HL-60 (cell line): Measurements from ENCODE around the gene CDH22.

Experiments used
- GABPA ChIP-seq: IDR thresholded peaks from 2 replicates; pipeline ENCODE4 v1.6.1; 2012; ENCODE audit warnings: low read depth
- POLR2AphosphoS5 ChIP-seq: IDR thresholded peaks from 2 replicates; pipeline ENCODE4 v1.6.1; 2012; ENCODE audit warnings: low read depth
- REST ChIP-seq: IDR thresholded peaks from 2 replicates; pipeline ENCODE4 v1.6.1; 2012; ENCODE audit warnings: low read depth; ENCODE audit not compliant: insufficient replicate concordance
- TF ChIP-seq, protein P1 (sequence below): IDR thresholded peaks from one replicate; pipeline ENCODE4 v1.5.1; 2011; ENCODE audit warnings: low read length, control low read depth, inconsistent platforms; ENCODE audit not compliant: insufficient read depth

- TF ChIP-seq, protein P1, sequence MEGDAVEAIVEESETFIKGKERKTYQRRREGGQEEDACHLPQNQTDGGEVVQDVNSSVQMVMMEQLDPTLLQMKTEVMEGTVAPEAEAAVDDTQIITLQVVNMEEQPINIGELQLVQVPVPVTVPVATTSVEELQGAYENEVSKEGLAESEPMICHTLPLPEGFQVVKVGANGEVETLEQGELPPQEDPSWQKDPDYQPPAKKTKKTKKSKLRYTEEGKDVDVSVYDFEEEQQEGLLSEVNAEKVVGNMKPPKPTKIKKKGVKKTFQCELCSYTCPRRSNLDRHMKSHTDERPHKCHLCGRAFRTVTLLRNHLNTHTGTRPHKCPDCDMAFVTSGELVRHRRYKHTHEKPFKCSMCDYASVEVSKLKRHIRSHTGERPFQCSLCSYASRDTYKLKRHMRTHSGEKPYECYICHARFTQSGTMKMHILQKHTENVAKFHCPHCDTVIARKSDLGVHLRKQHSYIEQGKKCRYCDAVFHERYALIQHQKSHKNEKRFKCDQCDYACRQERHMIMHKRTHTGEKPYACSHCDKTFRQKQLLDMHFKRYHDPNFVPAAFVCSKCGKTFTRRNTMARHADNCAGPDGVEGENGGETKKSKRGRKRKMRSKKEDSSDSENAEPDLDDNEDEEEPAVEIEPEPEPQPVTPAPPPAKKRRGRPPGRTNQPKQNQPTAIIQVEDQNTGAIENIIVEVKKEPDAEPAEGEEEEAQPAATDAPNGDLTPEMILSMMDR = no peak
- TF ChIP-seq GABPA (no peak), REST (no peak), POLR2AphosphoS5 (no peak)
Measured at GRCh38 chr20:46220455-46221207, 87.7 kb downstream of the CDH22 start.
